ENCODE data around the gene TNFSF4. TPM values are rescaled to one million over a fixed set of nuclear protein-coding genes. Genes with fewer than 3 reads are reported as not detected.
"Not testable (repeated sequence)": the region's sequence is repeated elsewhere in the genome, so short reads cannot be mapped to it uniquely, and the experiment has no call there.

The TNFSF4 gene
- total and polyA plus RNA-seq, 4 donors, result 0.49 to 4.0 (median 2.5) TPM; not detected in 1

GRCh38 chr1:173161510-173162221, 45.5 kb downstream of the TNFSF4 start:
- Histone ChIP-seq H3K27ac (ENCODE audit: low read depth in 1 of 2, low read length in 2 of 2) (no peak overlapping the region), H3K36me3 (ENCODE audit: control insufficient read depth in 1 of 2, insufficient read depth in 2 of 2, low read length in 1 of 2) (no peaks in the 10 kb centered on the region), H3K4me3 (ENCODE audit: low read length in 2 of 2) (no peak overlapping the region), H3K27me3 (ENCODE audit: control insufficient read depth in 1 of 2, insufficient read depth in 2 of 2, low read length in 1 of 2) (no peaks in the 10 kb centered on the region), H3K9me3 (ENCODE audit: control insufficient read depth, low read length) (no peaks in the 10 kb centered on the region), H3K4me1 (ENCODE audit: control insufficient read depth in 1 of 2, insufficient read depth in 2 of 2, low read length in 2 of 2) (no peaks in the 10 kb centered on the region)
- intact Hi-C loops (cut with DNase I), result no loop called here
- no peak for ATAC-seq (ENCODE audit: low FRiP score)
- WGBS, 2 donors, result 89 to 90% methylated on average over 3 of the region's 3 CpGs
- no peak for DNase-seq

GRCh38 chr1:173153964-173154363, 53.2 kb downstream of the TNFSF4 start:
- DNase-seq; intact Hi-C loops (cut with DNase I); H3K27ac ChIP-seq (ENCODE audit: low read depth in 1 of 2, low read length in 2 of 2); ATAC-seq (ENCODE audit: low FRiP score); H3K27me3 ChIP-seq (ENCODE audit: control insufficient read depth in 1 of 2, insufficient read depth in 2 of 2, low read length in 1 of 2); H3K36me3 ChIP-seq (ENCODE audit: control insufficient read depth in 1 of 2, insufficient read depth in 2 of 2, low read length in 1 of 2); H3K9me3 ChIP-seq (ENCODE audit: control insufficient read depth, low read length); H3K4me1 ChIP-seq (ENCODE audit: control insufficient read depth in 1 of 2, insufficient read depth in 2 of 2, low read length in 2 of 2); H3K4me3 ChIP-seq (ENCODE audit: low read length in 2 of 2): not testable (repeated sequence)
- WGBS, 2 donors, result 92% methylated on average over 9 of the region's 9 CpGs

DNA sequence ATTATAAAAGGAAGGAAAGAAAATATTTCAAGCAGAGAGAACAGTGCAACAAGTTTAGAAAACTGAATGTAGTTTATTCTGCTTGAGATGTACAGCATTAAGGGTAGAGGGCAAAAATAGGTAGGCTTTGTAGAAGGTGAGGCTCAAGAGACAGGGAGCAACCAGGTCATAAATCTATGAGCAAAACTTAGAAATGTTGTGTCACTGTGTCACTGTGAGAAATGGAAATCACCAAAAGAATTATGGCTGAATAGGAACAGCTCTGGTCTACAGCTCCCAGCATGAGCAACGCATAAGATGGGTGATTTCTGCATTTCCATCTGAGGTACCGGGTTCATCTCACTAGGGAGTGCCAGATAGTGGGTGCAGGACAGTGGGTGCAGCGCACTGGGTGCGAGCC, 53.6 kb downstream of the TNFSF4 start:
- Histone ChIP-seq H3K4me3 (ENCODE audit: low read length in 2 of 2) (no peak overlapping the region), H3K27me3 (ENCODE audit: control insufficient read depth in 1 of 2, insufficient read depth in 2 of 2, low read length in 1 of 2) (no peaks in the 10 kb centered on the region)
- DNase-seq, result no peak

GRCh38 chr1:173152598-173152997, 54.5 kb downstream of the TNFSF4 start:
- H3K36me3 ChIP-seq (ENCODE audit: control insufficient read depth in 1 of 2, insufficient read depth in 2 of 2, low read length in 1 of 2), result no peaks in the 10 kb centered on the region
- no peaks in the 10 kb centered on the region for H3K27me3 ChIP-seq (ENCODE audit: control insufficient read depth in 1 of 2, insufficient read depth in 2 of 2, low read length in 1 of 2)
- DNase-seq (no peak), ATAC-seq (ENCODE audit: low FRiP score) (no peak)
- H3K9me3 ChIP-seq (ENCODE audit: control insufficient read depth, low read length), result peaks cover 3% of the 10 kb centered on the region
- intact Hi-C loops (cut with DNase I), result no loop called here
- no peak overlapping the region for H3K4me3 ChIP-seq (ENCODE audit: low read length in 2 of 2)
- 71 to 73% methylated on average over 2 of the region's 2 CpGs for WGBS, 2 donors
- H3K27ac ChIP-seq (ENCODE audit: low read depth in 1 of 2, low read length in 2 of 2), result no peak overlapping the region
- H3K4me1 ChIP-seq (ENCODE audit: control insufficient read depth in 1 of 2, insufficient read depth in 2 of 2, low read length in 2 of 2), result no peaks in the 10 kb centered on the region

More for the DNA sequence above, 53.6 kb downstream of the TNFSF4 start:
- Histone ChIP-seq H3K36me3 (ENCODE audit: control insufficient read depth in 1 of 2, insufficient read depth in 2 of 2, low read length in 1 of 2) (no peaks in the 10 kb centered on the region), H3K4me1 (ENCODE audit: control insufficient read depth in 1 of 2, insufficient read depth in 2 of 2, low read length in 2 of 2) (no peaks in the 10 kb centered on the region), H3K27ac (ENCODE audit: low read depth in 1 of 2, low read length in 2 of 2) (no peak overlapping the region), H3K9me3 (ENCODE audit: control insufficient read depth, low read length) (no peaks in the 10 kb centered on the region)
- ATAC-seq (ENCODE audit: low FRiP score), result no peak
- WGBS, 2 donors, result 70 to 94% methylated on average over 4 of the region's 4 CpGs
- intact Hi-C loops (cut with DNase I), result no loop called here

- 78 to 94% methylated on average over 2 of the region's 2 CpGs for WGBS, 2 donors
- H3K4me1 ChIP-seq (ENCODE audit: control insufficient read depth in 1 of 2, insufficient read depth in 2 of 2, low read length in 2 of 2), result no peaks in the 10 kb centered on the region
- no peak overlapping the region for H3K4me3 ChIP-seq (ENCODE audit: low read length in 2 of 2)
- intact Hi-C loops (cut with DNase I), result no loop called here
- no peaks in the 10 kb centered on the region for H3K36me3 ChIP-seq (ENCODE audit: control insufficient read depth in 1 of 2, insufficient read depth in 2 of 2, low read length in 1 of 2)
- H3K9me3 ChIP-seq (ENCODE audit: control insufficient read depth, low read length), result peaks cover 3% of the 10 kb centered on the region
- ATAC-seq (ENCODE audit: low FRiP score) (no peak), DNase-seq (no peak)
- H3K27me3 ChIP-seq (ENCODE audit: control insufficient read depth in 1 of 2, insufficient read depth in 2 of 2, low read length in 1 of 2), result no peaks in the 10 kb centered on the region
- H3K27ac ChIP-seq (ENCODE audit: low read depth in 1 of 2, low read length in 2 of 2), result no peak overlapping the region
Observed at GRCh38 chr1:173150795-173151194, 56.3 kb downstream of the TNFSF4 start.

DNA sequence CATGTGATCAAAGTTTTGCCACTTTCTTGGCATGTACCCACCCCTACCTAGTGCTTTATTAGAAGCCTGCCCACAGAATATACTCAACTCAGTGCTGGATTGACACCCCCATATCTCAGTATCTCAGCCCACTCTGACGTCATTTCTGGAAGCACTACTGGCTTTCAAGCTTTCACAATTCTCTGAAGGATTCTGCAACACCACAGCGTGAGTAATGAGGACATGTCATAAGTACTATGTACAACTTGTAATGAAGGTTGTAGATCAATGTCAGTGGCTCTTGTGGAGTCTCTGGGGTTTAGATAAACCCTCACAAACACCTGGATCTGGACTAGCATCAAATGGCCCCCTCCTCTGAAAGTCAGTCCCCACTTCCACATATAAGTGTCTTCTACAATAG, 57.2 kb downstream of the TNFSF4 start:
- no peak for DNase-seq
- Histone ChIP-seq H3K4me3 (ENCODE audit: low read length in 2 of 2) (no peak overlapping the region), H3K9me3 (ENCODE audit: control insufficient read depth, low read length) (peaks cover 3% of the 10 kb centered on the region), H3K36me3 (ENCODE audit: control insufficient read depth in 1 of 2, insufficient read depth in 2 of 2, low read length in 1 of 2) (no peaks in the 10 kb centered on the region), H3K27ac (ENCODE audit: low read depth in 1 of 2, low read length in 2 of 2) (no peak overlapping the region), H3K27me3 (ENCODE audit: control insufficient read depth in 1 of 2, insufficient read depth in 2 of 2, low read length in 1 of 2) (no peaks in the 10 kb centered on the region), H3K4me1 (ENCODE audit: control insufficient read depth in 1 of 2, insufficient read depth in 2 of 2, low read length in 2 of 2) (no peaks in the 10 kb centered on the region)
- WGBS, 2 donors, result 58 to 66% methylated on average over 2 of the region's 2 CpGs
- intact Hi-C loops (cut with DNase I), result no loop called here
- ATAC-seq (ENCODE audit: low FRiP score), result peak; percentile 52

DNA sequence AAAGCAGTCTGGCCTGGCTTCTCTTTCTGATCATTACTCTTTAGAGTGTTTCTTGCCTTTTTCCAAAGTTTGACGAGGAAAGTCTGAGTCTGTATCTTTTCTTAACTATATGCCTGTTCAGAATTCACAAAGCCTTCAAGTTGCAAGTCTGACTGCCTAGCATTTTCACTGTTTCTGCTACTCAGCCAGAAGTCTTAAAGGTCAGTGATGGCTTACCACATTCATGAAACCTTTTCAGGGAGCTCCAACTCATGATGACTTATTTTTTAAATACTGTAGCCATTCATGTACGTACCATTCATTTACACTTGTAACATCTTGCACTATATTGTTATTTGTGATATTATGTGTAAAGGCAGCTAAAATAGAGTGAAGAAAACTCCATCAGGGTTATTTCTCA, 58.2 kb downstream of the TNFSF4 start:
- DNase-seq (no peak), ATAC-seq (ENCODE audit: low FRiP score) (no peak)
- no peaks in the 10 kb centered on the region for H3K36me3 ChIP-seq (ENCODE audit: control insufficient read depth in 1 of 2, insufficient read depth in 2 of 2, low read length in 1 of 2)
- H3K27ac ChIP-seq (ENCODE audit: low read depth in 1 of 2, low read length in 2 of 2), result no peak overlapping the region
- H3K4me1 ChIP-seq (ENCODE audit: control insufficient read depth in 1 of 2, insufficient read depth in 2 of 2, low read length in 2 of 2), result no peaks in the 10 kb centered on the region
- no peak overlapping the region for H3K4me3 ChIP-seq (ENCODE audit: low read length in 2 of 2)
- H3K9me3 ChIP-seq (ENCODE audit: control insufficient read depth, low read length), result peaks cover 3% of the 10 kb centered on the region
- intact Hi-C loops (cut with DNase I), result no loop called here
- 94 to 96% methylated on average over 2 of the region's 2 CpGs for WGBS, 2 donors
- H3K27me3 ChIP-seq (ENCODE audit: control insufficient read depth in 1 of 2, insufficient read depth in 2 of 2, low read length in 1 of 2), result no peaks in the 10 kb centered on the region

DNA sequence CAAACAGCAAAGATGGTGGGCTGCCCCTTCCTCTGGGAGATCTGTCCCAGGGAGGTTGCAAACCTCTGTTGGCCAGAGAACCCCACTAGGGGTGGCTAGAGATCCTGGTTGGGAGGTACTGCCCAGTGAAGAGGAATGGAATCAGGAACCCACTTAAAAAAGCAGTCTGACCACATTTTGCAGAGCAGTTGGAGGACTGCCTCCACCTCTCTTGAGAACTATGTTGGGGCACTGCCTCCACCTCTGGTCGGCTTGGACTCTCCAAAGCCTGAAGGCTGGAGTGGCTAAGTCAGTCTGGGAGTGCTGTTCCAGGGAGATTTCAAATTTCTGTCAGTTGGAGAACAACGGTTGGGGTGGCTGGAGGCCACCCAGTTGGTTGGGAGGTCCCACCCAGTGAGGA, 58.6 kb downstream of the TNFSF4 start:
- Histone ChIP-seq H3K36me3 (ENCODE audit: control insufficient read depth in 1 of 2, insufficient read depth in 2 of 2, low read length in 1 of 2) (no peaks in the 10 kb centered on the region), H3K4me1 (ENCODE audit: control insufficient read depth in 1 of 2, insufficient read depth in 2 of 2, low read length in 2 of 2) (no peaks in the 10 kb centered on the region), H3K9me3 (ENCODE audit: control insufficient read depth, low read length) (peaks cover 3% of the 10 kb centered on the region), H3K4me3 (ENCODE audit: low read length in 2 of 2) (no peak overlapping the region), H3K27ac (ENCODE audit: low read depth in 1 of 2, low read length in 2 of 2) (no peak overlapping the region), H3K27me3 (ENCODE audit: control insufficient read depth in 1 of 2, insufficient read depth in 2 of 2, low read length in 1 of 2) (no peaks in the 10 kb centered on the region)
- DNase-seq, result no peak
- 70 to 79% methylated on average over 2 of the region's 2 CpGs for WGBS, 2 donors
- ATAC-seq (ENCODE audit: low FRiP score), result no peak
- intact Hi-C loops (cut with DNase I), result no loop called here

GRCh38 chr1:173140733-173141132, 66.4 kb downstream of the TNFSF4 start:
- intact Hi-C loops (cut with DNase I), result no loop called here
- H3K27me3 ChIP-seq (ENCODE audit: control insufficient read depth in 1 of 2, insufficient read depth in 2 of 2, low read length in 1 of 2), result no peaks in the 10 kb centered on the region
- 56% methylated on average over 2 of the region's 2 CpGs for whole genome bisulfite sequencing, 2 donors
- H3K9me3 ChIP-seq (ENCODE audit: control insufficient read depth, low read length), result peaks cover 14% of the 10 kb centered on the region
- H3K4me1 ChIP-seq (ENCODE audit: control insufficient read depth in 1 of 2, insufficient read depth in 2 of 2, low read length in 2 of 2), result no peaks in the 10 kb centered on the region
- no peak overlapping the region for H3K27ac ChIP-seq (ENCODE audit: low read depth in 1 of 2, low read length in 2 of 2)
- H3K36me3 ChIP-seq (ENCODE audit: control insufficient read depth in 1 of 2, insufficient read depth in 2 of 2, low read length in 1 of 2), result no peaks in the 10 kb centered on the region
- no peak overlapping the region for H3K4me3 ChIP-seq (ENCODE audit: low read length in 2 of 2)
- DNase-seq (no peak), ATAC-seq (ENCODE audit: low FRiP score) (no peak)

Data from aorta (tissue), 5 donors.